Osteoblast (primary cell): ENCODE data around the gene ZNF592. TPM values are rescaled to one million over a fixed set of nuclear protein-coding genes. Genes with fewer than 3 reads are reported as not detected.

Source experiments
- DNase-seq: peaks from one replicate; pipeline ENCODE4 v3.0.0; 2011; ENCODE audit warnings: low spot score, mixed read lengths; ENCODE audit not compliant: insufficient read length; ENCODE audit errors: missing footprints
- H2AFZ ChIP-seq: 2 replicates; pipeline ENCODE4 v1.6.0; 2011; ENCODE audit warnings: mild to moderate bottlenecking, low read length
- H3K27ac ChIP-seq: 2 replicates; pipeline ENCODE4 v1.5.1; 2011; ENCODE audit warnings: mild to moderate bottlenecking, low read depth, low read length, moderate library complexity
- H3K27me3 ChIP-seq: 2 replicates; pipeline ENCODE4 v1.6.0; 2012; ENCODE audit warnings: mild to moderate bottlenecking, control low read depth, inconsistent platforms, low read length, moderate library complexity; ENCODE audit not compliant: insufficient read depth
- H3K36me3 ChIP-seq: 2 replicates; pipeline ENCODE4 v1.5.1; 2011; ENCODE audit warnings: mild to moderate bottlenecking, low read length, control low read depth, moderate library complexity; ENCODE audit not compliant: insufficient read depth
- H3K4me1 ChIP-seq: 2 replicates; pipeline ENCODE4 v1.5.1; 2011; ENCODE audit warnings: mild to moderate bottlenecking, low read length, control low read depth, moderate library complexity; ENCODE audit not compliant: insufficient read depth
- H3K4me2 ChIP-seq: 2 replicates; pipeline ENCODE4 v1.6.0; 2011; ENCODE audit warnings: mild to moderate bottlenecking, low read length; ENCODE audit not compliant: insufficient read depth
- H3K4me3 ChIP-seq: fragments of 200-600 bp; sonication (generic); 3 replicates; pipeline ENCODE4 v1.5.1; 2012; ENCODE audit warnings: mild to moderate bottlenecking, low read length, inconsistent platforms; ENCODE audit not compliant: insufficient read depth
- H3K79me2 ChIP-seq: 2 replicates; pipeline ENCODE4 v1.6.0; 2012; ENCODE audit warnings: mild to moderate bottlenecking, low read length, control low read depth, inconsistent platforms; ENCODE audit not compliant: insufficient read depth
- H3K9me3 ChIP-seq: 2 replicates; pipeline ENCODE4 v1.5.1; 2011; ENCODE audit warnings: low read depth, low read length, control low read depth
- H4K20me1 ChIP-seq: 2 replicates; pipeline ENCODE4 v1.6.0; 2012; ENCODE audit warnings: mild to moderate bottlenecking, low read length, control low read depth; ENCODE audit not compliant: insufficient read depth
- total RNA-seq: library from RNA; depleted of rRNA; stranded (reverse); fragments of >200 nt; gene quantifications from 2 replicates; pipeline ENCODE4 v1.2.3, GENCODE V29; 2012
- TF ChIP-seq, protein P1 (sequence below): IDR thresholded peaks from 2 replicates; pipeline ENCODE4 v1.5.1; 2011; ENCODE audit warnings: mild to moderate bottlenecking, low read depth, low read length, moderate library complexity; ENCODE audit errors: extremely low read depth

The ZNF592 gene
- total RNA-seq, 1 donor, result 11.2 TPM

DNA sequence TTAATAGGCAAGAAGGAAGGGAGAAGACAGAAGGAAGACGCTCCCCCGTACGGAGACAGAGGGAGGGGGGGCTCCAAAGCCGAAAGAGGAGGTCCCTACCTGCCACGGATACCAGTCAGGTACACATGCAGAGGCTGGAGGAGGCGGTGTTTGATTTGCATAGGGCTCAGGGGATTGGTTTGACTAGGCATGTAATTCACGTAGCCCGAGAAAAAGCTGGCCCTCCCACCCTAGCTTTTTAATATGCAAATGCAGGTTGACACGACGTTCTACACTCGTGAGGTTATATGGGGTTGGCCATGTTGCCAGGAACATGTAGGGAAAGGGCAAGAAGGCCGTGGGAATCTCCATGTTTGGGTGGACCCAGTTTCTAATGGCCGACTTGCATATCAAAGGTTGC lies 29.8 kb downstream of the ZNF592 start:
- no peaks in the 10 kb centered on the region for H3K4me1 ChIP-seq
- no peak overlapping the region for H3K27ac ChIP-seq
- peaks cover 10% of the 10 kb centered on the region for H4K20me1 ChIP-seq
- H3K36me3 ChIP-seq, result peaks cover 21% of the 10 kb centered on the region
- no peak overlapping the region for H2AFZ ChIP-seq
- no peak overlapping the region for H3K4me3 ChIP-seq
- H3K9me3 ChIP-seq, result no peaks in the 10 kb centered on the region
- peaks cover 82% of the 10 kb centered on the region for H3K79me2 ChIP-seq
- H3K4me2 ChIP-seq, result no peak overlapping the region
- no peak for DNase-seq
- no peaks in the 10 kb centered on the region for H3K27me3 ChIP-seq
- TF ChIP-seq, protein P1, sequence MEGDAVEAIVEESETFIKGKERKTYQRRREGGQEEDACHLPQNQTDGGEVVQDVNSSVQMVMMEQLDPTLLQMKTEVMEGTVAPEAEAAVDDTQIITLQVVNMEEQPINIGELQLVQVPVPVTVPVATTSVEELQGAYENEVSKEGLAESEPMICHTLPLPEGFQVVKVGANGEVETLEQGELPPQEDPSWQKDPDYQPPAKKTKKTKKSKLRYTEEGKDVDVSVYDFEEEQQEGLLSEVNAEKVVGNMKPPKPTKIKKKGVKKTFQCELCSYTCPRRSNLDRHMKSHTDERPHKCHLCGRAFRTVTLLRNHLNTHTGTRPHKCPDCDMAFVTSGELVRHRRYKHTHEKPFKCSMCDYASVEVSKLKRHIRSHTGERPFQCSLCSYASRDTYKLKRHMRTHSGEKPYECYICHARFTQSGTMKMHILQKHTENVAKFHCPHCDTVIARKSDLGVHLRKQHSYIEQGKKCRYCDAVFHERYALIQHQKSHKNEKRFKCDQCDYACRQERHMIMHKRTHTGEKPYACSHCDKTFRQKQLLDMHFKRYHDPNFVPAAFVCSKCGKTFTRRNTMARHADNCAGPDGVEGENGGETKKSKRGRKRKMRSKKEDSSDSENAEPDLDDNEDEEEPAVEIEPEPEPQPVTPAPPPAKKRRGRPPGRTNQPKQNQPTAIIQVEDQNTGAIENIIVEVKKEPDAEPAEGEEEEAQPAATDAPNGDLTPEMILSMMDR, result no peak

DNA sequence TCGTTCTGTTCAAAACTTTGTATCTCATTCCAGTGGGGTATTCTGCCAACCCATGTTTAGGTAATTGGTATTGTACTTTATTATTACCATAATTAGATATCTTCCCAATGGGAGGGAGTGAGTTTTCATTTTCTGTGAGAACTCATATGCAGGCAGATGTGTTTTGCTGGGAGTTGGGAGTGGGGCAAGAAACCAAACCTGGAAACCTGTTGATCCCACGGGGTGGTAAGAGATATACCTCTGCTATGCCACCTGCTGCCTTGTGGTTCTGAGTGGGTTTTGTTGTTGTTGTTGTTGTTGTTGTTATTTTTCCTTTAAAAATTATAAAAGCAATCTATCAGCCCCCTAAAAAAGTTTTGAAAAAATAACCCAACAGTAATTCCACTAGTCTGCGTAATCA lies 32.1 kb downstream of the ZNF592 start:
- no peaks in the 10 kb centered on the region for H3K9me3 ChIP-seq
- H3K4me1 ChIP-seq, result no peaks in the 10 kb centered on the region
- H3K79me2 ChIP-seq, result peaks cover 84% of the 10 kb centered on the region
- DNase-seq, result no peak
- TF ChIP-seq, protein P1, result no peak
- H2AFZ ChIP-seq, result no peak overlapping the region
- H3K27ac ChIP-seq, result no peak overlapping the region
- peaks cover 17% of the 10 kb centered on the region for H4K20me1 ChIP-seq
- peaks cover 37% of the 10 kb centered on the region for H3K36me3 ChIP-seq
- H3K27me3 ChIP-seq, result no peaks in the 10 kb centered on the region
- H3K4me3 ChIP-seq, result no peak overlapping the region
- no peak overlapping the region for H3K4me2 ChIP-seq

DNA sequence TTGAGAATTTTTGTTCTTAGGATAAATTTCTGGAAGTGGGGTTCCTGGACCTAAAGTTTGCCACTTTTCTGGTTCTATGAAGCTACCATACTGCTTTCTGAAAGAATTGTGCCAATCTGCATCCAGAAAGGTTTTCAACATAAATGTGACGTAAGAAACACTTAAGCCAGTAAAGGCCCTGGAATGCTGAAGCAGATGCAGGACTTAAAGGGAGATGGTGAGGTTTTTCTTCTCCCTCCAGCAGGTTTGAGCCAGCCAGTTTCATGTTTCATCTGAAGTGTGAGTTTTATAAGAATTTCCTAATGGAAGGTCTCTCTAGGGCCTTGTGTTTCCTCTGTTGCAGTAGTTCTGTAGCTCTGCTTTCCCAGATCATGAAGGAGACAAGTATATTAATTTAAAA lies 33.1 kb downstream of the ZNF592 start:
- Histone ChIP-seq H3K27me3 (no peaks in the 10 kb centered on the region), H3K27ac (no peak overlapping the region), H4K20me1 (peaks cover 23% of the 10 kb centered on the region), H3K4me1 (no peaks in the 10 kb centered on the region), H2AFZ (no peak overlapping the region), H3K9me3 (no peaks in the 10 kb centered on the region), H3K4me3 (no peak overlapping the region), H3K36me3 (peaks cover 37% of the 10 kb centered on the region), H3K79me2 (peaks cover 84% of the 10 kb centered on the region), H3K4me2 (no peak overlapping the region)
- TF ChIP-seq, protein P1, result no peak
- peak; percentile 53 for DNase-seq

DNA sequence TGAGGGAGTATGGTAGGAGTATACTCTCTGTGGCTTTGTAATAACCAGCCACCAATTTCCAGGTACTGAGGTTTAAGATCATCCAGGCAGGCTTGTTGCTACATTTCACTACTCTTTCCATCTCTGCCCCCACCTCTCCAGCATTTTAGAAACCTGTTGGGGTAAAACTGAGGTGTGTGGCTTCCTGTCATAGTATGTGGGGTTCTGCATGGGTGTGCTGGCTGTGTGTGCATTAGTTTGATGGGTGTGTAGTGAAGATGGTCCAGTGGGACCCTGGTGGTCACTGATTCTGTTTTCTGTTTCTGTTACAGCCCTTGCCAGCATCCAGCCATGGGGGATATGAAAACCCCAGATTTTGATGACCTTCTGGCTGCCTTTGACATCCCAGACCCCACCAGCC lies 34.0 kb downstream of the ZNF592 start:
- Histone ChIP-seq H3K79me2 (peaks cover 86% of the 10 kb centered on the region), H3K4me1 (no peaks in the 10 kb centered on the region), H2AFZ (no peak overlapping the region), H3K27ac (no peak overlapping the region), H3K36me3 (peaks cover 37% of the 10 kb centered on the region), H3K4me2 (no peak overlapping the region), H3K27me3 (no peaks in the 10 kb centered on the region), H4K20me1 (peaks cover 29% of the 10 kb centered on the region), H3K4me3 (no peak overlapping the region), H3K9me3 (no peaks in the 10 kb centered on the region)
- TF ChIP-seq, protein P1, result no peak
- DNase-seq, result no peak
